GM21786 (cell line): ENCODE measurements around the gene TRIM7.
"Not testable (repeated sequence)": the region's sequence is repeated elsewhere in the genome, so short reads cannot be mapped to it uniquely, and the experiment has no call there.

Experiments
- ATAC-seq: cut with Tn5 transposase; IDR thresholded peaks from one replicate; pipeline ENCODE4 v1.9.1; 2021; ENCODE audit not compliant: unreplicated experiment

TRIM7 gene

GRCh38 chr5:181173420-181174342, 31.3 kb downstream of the TRIM7 start:
- peak; percentile 43 for ATAC-seq

- ATAC-seq, result peak; percentile 35
These were observed 32.0 kb downstream of the TRIM7 start for GRCh38 chr5:181173027-181173419.

- no peak for ATAC-seq
These were observed 33.2 kb downstream of the TRIM7 start for GRCh38 chr5:181171782-181172181.

GRCh38 chr5:181170996-181171395, 34.0 kb downstream of the TRIM7 start:
- ATAC-seq, result no peak

GRCh38 chr5:181170237-181170825, 34.7 kb downstream of the TRIM7 start:
- ATAC-seq, result no peak

- not testable (repeated sequence) for ATAC-seq
These were observed 35.3 kb downstream of the TRIM7 start for GRCh38 chr5:181169459-181170236.

- ATAC-seq, result no peak
These were observed 36.3 kb downstream of the TRIM7 start for GRCh38 chr5:181168595-181169118.

- no peak for ATAC-seq
These were observed 37.0 kb downstream of the TRIM7 start for GRCh38 chr5:181167814-181168488.

- ATAC-seq, result no peak
These were observed 37.9 kb downstream of the TRIM7 start for GRCh38 chr5:181166812-181167733.

- ATAC-seq, result no peak
These were observed 40.7 kb downstream of the TRIM7 start for GRCh38 chr5:181164076-181164952.

- ATAC-seq, result no peak
These were observed 41.4 kb downstream of the TRIM7 start for GRCh38 chr5:181163487-181164075.

- no peak for ATAC-seq
These were observed 43.3 kb downstream of the TRIM7 start for GRCh38 chr5:181161534-181162175.

- ATAC-seq, result not testable (repeated sequence)
These were observed 44.1 kb downstream of the TRIM7 start for GRCh38 chr5:181160755-181161533.

- ATAC-seq, result peak; percentile 64
These were observed 44.7 kb downstream of the TRIM7 start for GRCh38 chr5:181160152-181160754.

GRCh38 chr5:181159286-181160151, 45.5 kb downstream of the TRIM7 start:
- ATAC-seq, result peak; percentile 82

- no peak for ATAC-seq
These were observed 46.1 kb downstream of the TRIM7 start for GRCh38 chr5:181158869-181159268.
